HG03196 (cell line): ENCODE measurements around the gene CMSS1.

Source experiments
- ATAC-seq: cut with Tn5 transposase; IDR thresholded peaks from one replicate; pipeline ENCODE4 v1.9.1; 2021; ENCODE audit not compliant: unreplicated experiment

Gene CMSS1

DNA sequence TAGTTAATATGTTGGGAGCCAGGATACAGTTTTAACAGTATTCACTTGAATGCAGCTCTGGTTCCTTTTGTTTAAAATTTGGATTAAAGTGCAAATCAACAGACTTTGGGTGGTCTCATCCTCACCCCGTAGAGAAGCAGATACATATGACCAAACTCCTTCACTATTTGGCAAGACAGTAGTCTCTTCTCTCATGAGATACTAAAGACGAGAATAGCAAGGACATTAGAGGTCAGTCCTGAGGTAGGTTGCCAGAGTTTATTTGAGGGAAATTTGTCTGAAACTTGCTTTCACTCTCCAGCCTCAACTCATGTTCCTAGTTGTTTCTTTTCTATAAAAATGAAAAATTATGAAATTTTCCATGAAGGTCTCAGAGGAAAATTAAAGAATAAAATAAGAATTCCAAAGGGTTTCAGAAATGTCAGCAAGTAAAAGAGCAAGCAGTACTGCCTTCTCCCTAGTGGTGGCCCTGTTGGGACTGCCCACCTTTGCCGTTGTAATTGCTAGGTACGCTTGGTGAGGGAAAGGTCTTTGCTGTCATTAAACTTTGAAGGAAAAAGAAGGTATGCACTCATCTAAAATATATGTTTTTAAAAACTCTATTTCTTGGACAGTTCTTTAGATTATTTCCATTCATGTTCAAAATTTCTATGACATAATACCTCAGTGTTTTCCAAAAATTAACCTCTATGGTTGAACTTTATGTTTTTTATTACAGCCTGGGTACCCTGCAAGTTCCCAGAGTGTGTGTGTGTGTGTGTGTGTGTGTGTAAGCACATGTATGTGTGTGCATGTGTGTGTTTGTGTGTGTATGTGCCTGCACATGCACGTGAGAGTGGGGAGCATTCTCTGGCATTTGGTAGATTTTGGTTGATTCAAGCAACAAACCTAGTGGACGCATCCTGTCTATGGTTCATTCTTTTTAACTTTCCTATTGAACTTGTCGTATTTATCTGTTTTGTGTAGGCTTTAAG lies 111.4 kb downstream of the CMSS1 start:
- no peak for ATAC-seq

DNA sequence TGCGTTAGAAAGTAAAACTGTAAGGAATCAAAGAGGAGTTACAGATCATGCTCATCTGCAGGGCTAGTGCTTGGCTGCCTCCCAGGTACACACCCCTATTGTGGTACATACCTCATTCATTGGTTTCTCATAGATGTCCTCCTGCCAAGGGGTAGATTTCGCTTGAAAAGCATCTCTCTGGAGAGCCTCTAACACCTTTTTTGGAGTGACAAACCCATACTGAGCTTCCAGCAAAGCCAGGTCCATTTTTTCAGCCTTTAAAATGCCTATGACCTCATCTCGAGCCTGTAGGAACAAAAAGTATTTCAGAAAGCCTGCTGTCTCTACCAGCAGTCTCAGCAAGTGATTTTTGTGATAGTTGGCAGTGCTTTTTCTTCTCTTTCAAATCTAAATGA lies 112.1 kb downstream of the CMSS1 start:
- ATAC-seq: no peak

DNA sequence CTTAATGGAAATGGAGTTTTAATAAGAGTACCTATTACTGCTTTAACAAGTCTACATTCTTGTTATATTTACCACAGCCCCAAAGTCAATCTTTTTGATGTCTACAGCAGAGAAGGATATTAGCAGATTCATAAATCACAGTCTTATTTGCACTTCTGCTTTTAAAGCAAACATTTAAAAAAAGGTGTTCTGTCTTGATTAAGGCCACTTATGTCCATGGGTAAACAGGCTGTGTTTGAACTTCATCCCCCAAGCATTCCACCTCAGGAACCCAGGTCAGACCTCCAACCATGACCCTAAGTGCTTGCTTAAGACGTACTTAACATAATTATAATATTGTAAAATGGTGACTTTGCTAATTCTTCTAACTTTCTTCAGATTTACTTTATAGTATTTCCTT lies 113.4 kb downstream of the CMSS1 start:
- ATAC-seq: no peak

DNA sequence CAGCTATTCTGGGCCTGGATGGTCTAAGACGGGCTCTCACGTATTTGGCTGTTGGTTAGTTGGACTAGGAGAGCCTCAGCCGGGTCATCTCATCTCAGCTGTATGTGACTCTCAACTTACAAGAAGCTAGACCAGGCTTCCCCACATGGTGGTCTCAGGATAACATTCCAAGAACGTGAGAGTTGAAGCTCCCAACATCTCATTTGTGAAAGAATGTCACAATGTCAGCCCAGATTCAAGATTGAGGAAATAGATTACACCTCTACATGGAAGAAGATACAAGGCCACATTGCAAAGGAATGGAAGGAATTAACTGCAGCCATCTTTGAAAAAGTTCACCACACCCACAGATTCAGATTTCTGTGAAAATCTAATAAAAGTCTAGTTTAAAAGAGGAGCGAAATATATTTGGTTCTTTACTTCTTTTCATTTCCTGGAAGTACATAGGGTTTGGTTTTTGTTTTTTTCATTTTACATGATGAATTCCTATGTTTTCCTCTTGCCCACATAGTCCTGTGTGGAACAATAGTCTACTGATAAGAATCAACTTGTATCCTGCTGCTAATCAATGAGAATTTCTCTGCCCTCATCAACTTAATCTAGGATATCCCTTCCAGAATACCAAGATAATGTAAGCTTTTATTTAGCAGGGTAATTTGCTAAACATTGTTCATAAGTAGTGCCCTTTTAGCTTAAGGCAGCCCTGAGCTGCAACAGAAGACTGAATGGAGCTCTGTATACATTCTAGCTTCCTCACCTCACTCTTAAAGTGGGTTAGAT lies 116.5 kb downstream of the CMSS1 start:
- ATAC-seq: no peak

DNA sequence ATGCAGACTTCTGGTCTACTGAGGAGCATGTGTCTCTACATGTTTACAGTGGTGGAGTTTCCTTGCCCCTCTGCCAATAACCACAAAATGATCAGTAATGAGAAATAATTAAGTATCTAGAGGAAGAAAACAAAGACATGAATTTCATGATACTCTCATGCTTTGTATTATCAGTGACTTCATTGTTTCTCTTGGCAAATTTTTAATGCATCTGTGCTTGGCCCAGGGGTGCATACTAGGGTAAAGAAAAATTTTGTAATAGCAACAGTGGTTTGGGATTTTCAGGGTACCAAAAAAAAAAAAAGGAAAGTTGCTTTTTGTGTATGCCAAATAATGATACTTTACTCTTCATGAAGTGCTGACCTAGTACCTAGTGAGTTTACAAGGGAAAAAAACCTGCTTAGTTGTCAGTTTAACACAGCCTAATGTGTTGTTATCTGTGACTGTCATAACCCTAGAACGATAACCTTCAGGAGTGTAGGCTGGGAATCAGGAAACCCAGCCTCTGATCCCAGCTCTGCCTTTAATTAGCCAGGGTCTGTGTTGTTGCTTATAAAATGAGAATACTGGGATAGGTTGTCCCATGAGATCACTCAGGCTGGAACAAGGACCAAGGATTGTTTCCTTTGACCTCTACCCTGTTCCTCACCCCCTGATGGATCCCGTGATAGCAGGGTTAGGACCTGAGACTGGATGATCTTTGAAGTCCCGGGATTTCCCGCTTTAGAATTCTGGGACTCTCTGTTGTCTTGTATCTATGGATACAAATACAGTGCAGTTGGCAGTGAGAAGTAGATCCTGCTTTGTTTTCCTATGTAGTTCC lies 117.5 kb downstream of the CMSS1 start:
- no peak for ATAC-seq

DNA sequence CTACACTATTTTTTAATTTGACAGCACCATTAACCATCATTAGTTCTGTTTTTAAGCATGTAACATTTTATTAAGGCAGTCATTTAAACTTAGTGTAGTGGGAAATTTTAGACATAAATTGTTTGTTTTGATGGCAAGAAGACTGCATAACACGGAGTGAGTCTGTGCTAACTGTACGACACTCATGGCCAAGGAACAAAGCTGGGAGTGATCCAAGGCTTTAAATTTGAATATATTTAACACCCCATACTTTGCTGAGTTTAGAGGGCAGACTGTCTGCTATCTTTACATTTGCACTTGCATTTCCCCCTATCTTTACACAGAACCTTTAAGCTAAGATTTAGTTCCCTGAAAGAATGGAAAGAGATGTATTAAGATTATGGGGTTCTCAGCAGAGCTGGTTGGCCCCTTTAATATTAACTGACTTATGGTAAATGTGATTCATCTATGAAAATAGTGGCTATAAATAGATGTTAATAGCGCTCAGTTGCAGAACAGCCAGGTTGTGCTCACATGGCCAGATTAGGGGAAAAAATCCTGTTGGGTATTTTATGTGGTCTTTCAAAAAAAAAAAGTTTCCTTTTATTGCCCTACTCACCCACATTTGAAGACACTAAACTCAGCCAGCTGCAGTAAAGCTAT lies 120.7 kb downstream of the CMSS1 start:
- ATAC-seq: peak; percentile 50

DNA sequence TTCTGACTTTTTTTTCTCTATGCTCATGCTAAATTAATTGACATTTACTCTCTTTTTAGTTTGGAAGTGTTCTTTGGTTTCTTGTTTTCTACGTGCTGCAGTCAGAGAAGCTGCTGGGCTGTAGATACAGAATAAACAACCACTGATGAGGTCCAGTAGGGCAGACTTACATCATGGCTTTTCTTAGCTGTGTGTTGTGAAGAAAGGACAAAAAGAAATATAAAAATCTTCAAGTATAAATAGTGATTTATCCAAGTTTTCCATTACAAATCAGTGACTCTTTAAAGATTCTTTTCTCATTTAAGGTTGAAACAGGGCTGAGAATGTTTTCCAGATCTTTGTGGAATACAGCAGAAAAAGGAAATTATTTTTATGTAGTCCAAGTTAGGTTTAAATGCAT lies 122.2 kb downstream of the CMSS1 start:
- ATAC-seq: no peak

DNA sequence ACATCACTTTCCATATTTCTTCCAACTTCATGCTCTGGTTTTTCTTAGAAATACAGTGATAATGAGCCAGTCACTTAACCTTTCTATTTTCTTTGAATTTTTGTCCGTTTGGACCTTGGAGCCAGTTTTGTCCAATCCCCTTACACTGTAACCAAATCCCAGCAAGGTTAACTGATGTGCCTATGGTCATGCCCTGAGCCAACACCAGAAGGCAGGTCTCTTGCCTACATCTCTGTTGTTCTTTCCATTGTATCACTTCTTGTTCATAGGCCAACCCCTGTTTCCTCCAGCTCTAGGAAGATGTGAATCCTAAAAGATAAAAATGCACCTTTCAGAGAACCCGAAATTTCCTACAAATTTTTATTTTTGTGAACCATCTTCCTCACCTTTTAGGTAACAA lies 122.7 kb downstream of the CMSS1 start:
- ATAC-seq: no peak

DNA sequence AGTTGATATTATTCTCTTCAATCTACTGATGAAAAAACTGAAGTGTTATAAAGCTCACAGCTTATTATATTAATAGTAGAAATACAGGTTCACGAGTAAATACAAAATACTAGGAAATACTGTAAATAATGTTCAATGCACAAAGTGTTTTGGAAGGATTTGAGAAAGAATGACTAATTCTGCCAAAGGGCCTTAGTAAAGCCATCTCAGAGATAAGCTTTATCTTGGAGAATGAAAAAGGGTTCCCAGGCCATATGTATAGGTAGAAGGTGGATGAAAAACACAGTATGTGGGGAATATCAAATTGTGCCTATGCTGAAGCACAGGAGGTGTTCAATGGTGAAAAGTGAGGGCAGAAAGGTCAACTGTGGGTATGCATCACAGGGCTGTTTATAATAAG lies 123.5 kb downstream of the CMSS1 start:
- ATAC-seq: no peak

DNA sequence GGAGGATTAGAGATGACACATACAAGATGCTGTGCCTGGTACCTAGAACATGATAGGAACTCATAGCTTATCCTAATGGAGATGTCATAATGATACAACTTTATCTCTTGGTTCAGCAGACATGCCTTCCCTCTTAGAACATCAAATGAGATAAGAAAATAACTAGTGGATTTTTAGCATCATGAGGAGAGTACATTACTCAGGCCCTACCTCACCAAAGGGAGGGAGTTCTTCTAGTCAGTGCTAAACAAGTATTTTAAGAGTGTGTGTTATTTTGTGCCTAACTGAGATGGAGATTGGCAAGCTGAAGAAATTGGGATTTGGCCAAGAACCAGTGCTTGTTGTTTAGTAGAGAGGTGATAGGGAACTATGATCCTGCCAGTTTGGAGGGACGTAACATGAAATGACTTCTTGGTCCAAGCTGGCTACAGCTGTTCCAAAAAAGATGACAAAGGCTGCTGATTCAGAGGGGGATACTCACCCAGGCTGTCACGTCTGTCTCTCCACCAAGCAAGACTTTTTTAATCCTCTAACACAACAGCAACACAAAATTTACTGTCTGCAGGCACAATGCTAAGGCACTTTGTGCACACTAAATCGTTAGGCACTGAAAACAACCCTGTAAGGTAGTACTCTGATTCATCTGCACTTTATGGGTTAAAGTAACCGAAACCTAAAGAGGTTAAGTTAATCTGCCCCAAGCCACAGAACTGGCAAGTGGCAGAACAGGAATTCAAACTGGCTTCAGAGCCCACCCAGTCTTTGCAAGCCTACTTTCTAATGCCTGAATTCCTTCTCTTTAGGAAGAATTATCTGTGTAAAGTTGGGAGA lies 126.5 kb downstream of the CMSS1 start:
- no peak for ATAC-seq

DNA sequence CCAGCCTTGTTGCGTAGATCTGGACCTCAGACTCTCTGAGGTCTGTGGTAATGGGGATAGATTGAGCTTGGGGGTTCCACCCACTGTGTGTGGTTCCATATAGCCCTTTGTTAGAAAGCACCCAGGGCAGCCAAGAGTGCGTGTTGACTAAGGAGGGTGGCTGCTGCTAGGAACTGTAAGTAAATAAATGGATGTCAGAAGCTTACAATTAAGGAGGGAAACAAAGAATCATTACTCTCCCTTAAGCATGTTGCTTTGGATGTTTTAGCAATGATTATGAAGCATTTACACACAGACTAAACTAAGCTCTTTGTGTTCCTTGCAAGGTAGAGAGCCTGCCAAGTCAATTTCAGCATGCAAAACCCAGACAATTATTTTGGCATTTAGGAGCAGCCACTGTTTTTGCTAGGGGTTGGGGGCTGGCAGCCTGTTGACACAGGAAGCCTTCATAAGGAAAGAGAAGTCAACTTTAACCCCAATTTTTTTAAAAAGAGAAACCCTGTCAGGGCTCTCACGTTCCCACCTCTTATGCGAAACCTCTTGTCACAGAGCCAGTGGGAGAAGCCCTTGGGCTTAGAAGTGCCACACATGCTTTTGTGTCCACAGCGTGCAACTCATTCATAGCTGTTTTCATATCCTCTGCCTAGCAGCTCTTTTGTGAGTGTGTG lies 127.8 kb downstream of the CMSS1 start:
- ATAC-seq: no peak

DNA sequence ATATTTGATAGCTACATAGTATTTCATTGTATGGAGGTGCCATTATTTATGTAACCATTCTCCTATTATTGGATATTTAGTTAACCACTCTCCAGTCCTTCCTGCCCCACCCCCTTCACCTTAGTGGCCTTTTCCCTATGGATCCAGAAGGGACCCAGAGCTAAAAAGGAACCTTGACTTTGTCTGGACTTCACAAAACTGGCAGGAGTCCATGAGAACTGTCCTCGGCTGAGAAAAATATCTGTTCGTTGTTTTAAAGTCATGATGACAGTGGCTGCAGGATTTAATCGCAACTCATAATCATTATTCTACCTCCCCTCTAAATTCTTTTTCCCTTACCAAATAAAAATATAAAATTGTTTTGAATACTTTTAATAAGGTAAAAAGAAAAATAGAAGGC lies 129.7 kb downstream of the CMSS1 start:
- ATAC-seq: no peak

DNA sequence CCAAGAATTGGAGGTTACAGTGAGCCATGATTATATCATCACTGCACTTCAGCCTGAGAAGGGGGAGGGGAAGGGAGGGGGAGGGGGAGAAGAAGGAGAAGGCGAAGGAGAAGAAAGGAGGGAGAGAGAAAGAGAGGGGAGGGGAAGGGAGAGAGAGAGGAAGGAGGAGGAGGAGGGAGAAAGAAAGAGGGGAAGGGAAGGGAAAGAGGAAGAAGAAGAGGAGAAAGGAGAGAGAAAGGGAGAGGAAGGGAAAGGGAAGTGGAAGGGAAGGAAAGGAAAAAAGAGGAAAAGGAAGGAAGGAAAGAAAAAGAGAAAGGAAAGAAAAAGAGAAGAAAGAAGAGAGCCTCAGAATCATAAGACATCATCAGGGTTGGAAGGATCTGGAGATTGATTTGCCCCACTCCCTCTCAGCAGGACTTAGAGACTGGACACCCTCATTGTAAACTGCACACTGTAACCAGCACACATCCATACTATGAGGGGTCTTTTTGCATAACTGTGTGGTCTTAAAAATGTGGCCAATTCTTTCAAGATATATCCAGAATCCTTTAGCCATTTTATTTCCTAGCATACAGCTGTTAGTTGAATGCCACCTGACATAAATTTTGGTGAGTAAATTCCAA lies 130.9 kb downstream of the CMSS1 start:
- no peak for ATAC-seq

DNA sequence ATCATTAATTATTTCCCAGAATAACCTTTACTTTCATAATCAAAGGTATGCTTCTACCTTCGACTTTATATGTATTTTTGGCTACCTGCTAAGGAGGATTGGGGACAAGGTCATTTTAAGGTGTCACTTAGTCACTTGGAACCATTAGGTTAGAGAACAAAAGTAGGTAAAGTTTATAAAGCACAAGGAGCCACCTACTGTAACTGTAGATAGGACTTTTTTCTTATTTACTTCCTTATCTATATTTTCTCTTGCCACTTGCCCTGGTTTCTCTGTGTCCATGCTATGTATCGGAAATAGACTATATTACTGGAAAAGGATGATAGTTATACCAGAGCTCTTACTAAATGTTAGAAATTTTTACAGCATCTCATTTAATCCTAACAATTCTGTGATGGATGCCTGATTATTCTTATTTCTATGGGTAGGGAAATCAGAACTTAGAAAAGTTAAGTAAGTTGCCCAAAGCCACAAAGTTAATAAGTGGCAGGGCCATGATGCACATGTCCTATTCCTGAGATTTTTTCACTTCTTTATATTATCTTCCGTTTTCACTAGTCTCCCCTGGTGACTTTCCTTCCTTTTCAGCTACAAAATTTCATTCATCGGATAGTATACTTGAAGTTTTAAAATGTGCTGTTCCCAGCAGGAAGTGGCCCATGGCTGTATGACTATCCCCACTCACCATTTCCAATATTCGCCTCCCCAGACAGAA lies 132.5 kb downstream of the CMSS1 start:
- no peak for ATAC-seq

DNA sequence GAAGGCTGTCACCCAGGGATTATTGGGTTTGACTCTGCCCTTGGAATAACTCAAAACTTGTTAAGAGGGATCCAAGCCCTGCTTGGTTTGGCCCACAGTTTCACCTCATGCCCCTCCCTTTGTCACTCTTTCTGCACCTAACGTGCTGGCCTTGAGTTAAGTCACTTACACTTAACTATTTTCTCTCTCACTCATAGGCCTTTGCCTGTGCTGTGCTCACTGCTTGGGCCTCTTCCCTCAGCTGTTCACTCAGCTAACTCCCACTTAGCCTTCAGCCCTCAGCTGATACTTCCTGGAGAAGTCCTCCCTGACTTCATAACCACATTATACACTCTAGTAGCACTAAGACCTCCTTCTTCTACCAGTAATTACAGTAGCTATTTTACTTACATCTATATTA lies 133.3 kb downstream of the CMSS1 start:
- ATAC-seq: no peak

DNA sequence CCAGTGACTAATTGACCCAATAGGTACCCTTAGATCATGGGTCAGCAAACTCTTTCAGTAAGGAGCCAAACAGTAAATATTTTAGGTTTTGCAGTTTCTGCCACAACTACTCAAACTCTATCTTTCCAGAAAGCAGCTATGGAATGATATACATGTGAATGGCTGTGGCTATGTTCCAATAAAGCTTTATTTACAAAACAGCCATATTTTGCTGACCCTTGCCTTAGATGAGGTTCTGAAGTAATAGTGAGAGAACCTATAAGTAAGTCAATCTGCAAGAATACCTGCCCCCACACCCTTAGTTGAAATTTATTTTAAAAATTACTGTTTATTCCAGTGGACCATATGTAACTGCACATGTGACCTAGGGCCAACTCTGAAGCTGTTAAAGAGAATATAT lies 134.0 kb downstream of the CMSS1 start:
- no peak for ATAC-seq

DNA sequence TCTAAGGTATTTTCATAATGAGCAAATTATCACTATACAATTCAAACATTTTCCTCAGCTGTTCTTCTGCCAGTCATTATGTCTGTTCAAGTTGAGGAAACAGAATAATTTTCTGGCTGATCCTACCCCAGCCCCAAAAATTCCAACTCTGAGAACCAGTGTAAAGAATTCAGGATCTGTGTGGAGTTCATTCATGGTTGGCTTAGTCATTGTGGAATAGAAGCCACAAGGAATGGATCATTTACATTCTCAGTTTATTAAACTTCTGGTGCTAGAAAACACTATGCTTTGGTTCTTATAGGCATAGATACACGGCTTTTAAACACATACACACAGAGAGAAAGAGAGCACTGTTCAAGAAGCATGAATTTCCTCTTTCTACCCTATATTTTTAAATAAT lies 134.6 kb downstream of the CMSS1 start:
- ATAC-seq: no peak

DNA sequence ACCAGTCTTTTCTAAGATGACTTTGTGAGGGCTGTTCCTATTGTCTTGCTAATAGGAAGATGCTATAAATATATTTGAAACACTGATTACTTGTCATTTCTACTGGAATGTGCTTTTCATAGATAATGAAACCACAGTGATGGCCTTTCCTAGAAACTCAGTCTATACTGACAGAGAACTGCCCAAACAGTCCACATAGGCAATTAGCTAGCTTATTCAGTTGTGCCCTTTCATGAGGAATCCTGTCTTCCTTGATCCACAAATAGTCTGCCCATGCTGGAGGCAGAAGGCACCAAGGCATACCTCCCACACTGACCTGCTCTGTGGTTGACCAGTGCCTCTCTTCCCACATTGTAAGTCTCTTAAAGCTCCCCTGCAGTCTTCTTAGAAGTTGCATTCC lies 135.9 kb downstream of the CMSS1 start:
- ATAC-seq: no peak
